HT-29 (cell line): Measurements from ENCODE around the gene VDAC1. TPM values are rescaled to one million over a fixed set of nuclear protein-coding genes. Genes with fewer than 3 reads are reported as not detected.
A peak's percentile ranks its signal among the peaks of the same experiment; 100 is the strongest.
"Not testable (repeated sequence)": the region's sequence is repeated elsewhere in the genome, so short reads cannot be mapped to it uniquely, and the experiment has no call there.

Source experiments
- DNase-seq: peaks from one replicate; pipeline ENCODE4 v3.0.0-alpha.2; 2015; ENCODE audit warnings: low spot score
- total RNA-seq: library from RNA; depleted of rRNA; stranded (reverse); fragments of >200 nt; shearing (Covaris generic); gene quantifications from 2 replicates; pipeline ENCODE4 v1.2.3, GENCODE V29; 2014; rRNA removed

VDAC1 gene
- 116 and 129 TPM in 2 replicates for total RNA-seq

- peak; percentile 85 for DNase-seq
These were observed at the start of gene VDAC1 for GRCh38 chr5:134004626-134005416. Gene VDAC1, minus strand, starts transcription at chr5:134004975. Its CDS starts 11,963 bp downstream, at chr5:133993012.

- DNase-seq, result peak; percentile 91
These were observed 49.1 kb upstream of the VDAC1 start for GRCh38 chr5:134053840-134054338.

- DNase-seq, result no peak
These were observed 48.6 kb upstream of the VDAC1 start for GRCh38 chr5:134053314-134053839.

GRCh38 chr5:134051305-134051704 lies 46.5 kb upstream of the VDAC1 start:
- DNase-seq, result no peak

GRCh38 chr5:134048864-134049263 lies 44.1 kb upstream of the VDAC1 start:
- no peak for DNase-seq

- no peak for DNase-seq
These were observed 42.9 kb upstream of the VDAC1 start for GRCh38 chr5:134047687-134048056.

GRCh38 chr5:134046801-134047686 lies 42.3 kb upstream of the VDAC1 start:
- DNase-seq, result no peak

- DNase-seq, result no peak
These were observed 41.6 kb upstream of the VDAC1 start for GRCh38 chr5:134046330-134046729.

- no peak for DNase-seq
These were observed 39.3 kb upstream of the VDAC1 start for GRCh38 chr5:134043793-134044792.

GRCh38 chr5:134041570-134042411 lies 37.0 kb upstream of the VDAC1 start:
- DNase-seq, result no peak

GRCh38 chr5:134038138-134038537 lies 33.4 kb upstream of the VDAC1 start:
- DNase-seq, result no peak

- DNase-seq, result peak; percentile 27
These were observed 32.4 kb upstream of the VDAC1 start for GRCh38 chr5:134037160-134037559.

- DNase-seq, result no peak
These were observed 29.6 kb upstream of the VDAC1 start for GRCh38 chr5:134034326-134034725.

GRCh38 chr5:134030303-134030964 lies 25.7 kb upstream of the VDAC1 start:
- DNase-seq, result not testable (repeated sequence)

GRCh38 chr5:134029156-134029555 lies 24.4 kb upstream of the VDAC1 start:
- DNase-seq, result no peak

- no peak for DNase-seq
These were observed 23.7 kb upstream of the VDAC1 start for GRCh38 chr5:134028496-134028895.

- DNase-seq, result no peak
These were observed 22.5 kb upstream of the VDAC1 start for GRCh38 chr5:134027288-134027615.

GRCh38 chr5:134026521-134027287 lies 21.9 kb upstream of the VDAC1 start:
- DNase-seq, result peak; percentile 84

GRCh38 chr5:134025786-134026185 lies 21.0 kb upstream of the VDAC1 start:
- no peak for DNase-seq
